ENCODE results near the gene ABCC8.

GRCh38 chr11:17386331-17387084, 90.1 kb downstream of the ABCC8 start:
- TF ChIP-seq POLR2AphosphoS5 (IDR thresholded peaks at IDR 0.05; ENCODE audit: low read depth, low read length) (no peak), POLR2A (IDR thresholded peaks at IDR 0.05; ENCODE audit: low read depth, low read length) (no peak), TAF1 (IDR thresholded peaks at IDR 0.05; ENCODE audit: borderline replicate concordance, low read depth, low read length) (no peak)

Data from GM12892 (cell line).